GM18861 (cell line): ENCODE data around the gene CTSS.
"Not testable (repeated sequence)": the region's sequence is repeated elsewhere in the genome, so short reads cannot be mapped to it uniquely, and the experiment has no call there.

ENCODE experiments used
- ATAC-seq: cut with Tn5 transposase; IDR thresholded peaks from one replicate; pipeline ENCODE4 v1.9.1; 2021; ENCODE audit not compliant: unreplicated experiment

The CTSS gene

GRCh38 chr1:150765296-150765976, at the start of gene CTSS:
TSS of gene CTSS (minus strand) at chr1:150765778. CDS start at chr1:150764763, 1,015 bp downstream.
- peak; percentile 82 for ATAC-seq

GRCh38 chr1:150813028-150813707, 47.6 kb upstream of the CTSS start:
- ATAC-seq: no peak

GRCh38 chr1:150810958-150811659, 45.5 kb upstream of the CTSS start:
- no peak for ATAC-seq

DNA sequence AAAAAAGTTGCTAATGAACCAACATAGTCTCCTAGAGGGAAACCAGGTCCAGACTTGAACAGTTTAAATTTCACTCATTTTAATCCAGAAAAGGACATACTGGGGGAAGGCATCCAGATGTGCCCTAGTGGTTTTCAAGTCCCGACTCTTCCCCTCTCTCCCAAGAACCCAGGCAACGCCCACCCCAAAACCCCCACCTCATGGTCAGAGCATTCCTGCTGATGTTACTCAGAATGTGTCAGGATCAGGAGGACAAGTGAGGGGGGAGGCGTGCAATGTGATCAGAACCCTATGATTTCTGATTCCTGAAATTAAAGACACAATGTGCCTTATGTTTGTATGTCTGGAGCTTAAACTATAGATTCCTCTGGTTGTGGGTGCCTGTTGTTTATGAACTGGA, 44.1 kb upstream of the CTSS start:
- no peak for ATAC-seq

DNA sequence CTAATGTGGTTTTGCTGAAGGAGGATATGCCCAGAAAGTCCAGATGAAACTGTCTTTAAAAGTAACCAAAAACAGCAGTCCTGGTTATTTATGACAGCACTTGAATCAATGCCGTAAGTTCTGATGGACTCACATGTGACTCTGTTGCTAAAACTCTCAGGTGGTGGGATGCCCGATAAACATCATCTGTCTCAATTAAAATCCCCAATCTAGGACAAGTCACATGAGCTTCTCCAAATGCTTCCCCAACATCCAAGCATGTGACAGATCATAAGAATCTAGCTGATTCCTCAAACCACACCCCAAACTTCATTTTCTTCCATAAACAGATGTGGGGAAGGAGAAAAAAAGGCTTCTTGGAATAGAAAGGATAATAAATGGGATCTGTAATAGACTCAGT, 43.3 kb upstream of the CTSS start:
- no peak for ATAC-seq

- ATAC-seq: no peak
Measured at GRCh38 chr1:150808121-150808520, 42.5 kb upstream of the CTSS start, which contains the start of gene CTSK. TSS of gene CTSK (minus strand) at chr1:150808260. CDS start at chr1:150806805, 1,455 bp downstream.

DNA sequence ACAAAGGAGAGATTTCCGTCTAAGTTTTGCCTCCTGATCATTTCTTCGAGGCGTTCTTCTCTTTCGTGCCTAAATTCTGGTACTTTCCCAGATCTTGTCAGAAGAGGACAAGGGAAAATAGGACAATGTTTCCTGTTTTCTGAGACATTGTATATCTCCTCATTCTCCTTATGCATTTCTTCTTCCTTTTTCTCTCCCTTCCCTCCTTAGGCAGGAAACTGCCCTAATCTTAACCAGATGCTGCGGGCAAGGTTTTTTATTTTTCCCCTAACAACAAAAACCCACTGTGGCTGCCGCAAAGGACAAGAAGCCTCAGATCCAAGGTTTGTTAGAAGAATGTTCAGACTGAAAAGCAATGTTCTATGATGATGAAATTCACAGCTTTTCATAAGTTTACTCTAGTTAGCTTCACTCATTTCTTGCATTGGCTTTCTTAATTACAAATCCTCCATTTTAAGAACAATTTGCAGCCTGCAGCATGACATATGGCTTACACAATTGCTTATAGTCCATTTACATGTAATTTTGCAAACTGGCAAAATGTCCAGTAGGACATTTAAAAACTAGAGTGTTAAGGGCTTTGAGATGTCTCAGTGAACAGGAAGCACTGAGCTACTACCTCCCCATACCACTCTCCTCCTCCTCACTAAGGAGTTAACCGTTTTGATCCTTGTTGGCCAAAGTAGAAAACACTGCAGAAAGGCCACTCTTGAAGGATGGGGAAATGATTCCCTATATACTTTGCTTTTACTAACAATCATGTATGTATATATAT, 41.9 kb upstream of the CTSS start:
- no peak for ATAC-seq

GRCh38 chr1:150805899-150806298, 40.3 kb upstream of the CTSS start:
- no peak for ATAC-seq

DNA sequence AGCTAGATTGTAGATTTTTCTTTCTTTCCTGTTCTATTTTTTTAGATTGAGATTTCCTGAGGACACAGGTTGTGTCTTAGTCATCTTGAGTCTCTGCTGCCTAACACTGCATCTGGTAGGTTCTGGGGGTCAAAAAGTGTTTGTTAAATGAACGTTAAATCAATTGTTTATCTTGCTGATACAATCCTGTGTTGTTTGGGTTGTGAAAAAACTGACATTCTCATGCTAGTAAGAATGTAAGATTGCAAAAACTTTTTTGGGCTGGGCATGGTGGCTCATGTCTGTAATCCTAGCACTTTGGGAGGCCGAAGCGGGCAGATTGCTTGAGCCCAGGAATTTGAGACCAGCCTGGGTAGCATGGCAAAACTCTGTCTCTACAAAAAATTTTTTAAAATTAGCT, 39.1 kb upstream of the CTSS start:
- ATAC-seq: no peak

DNA sequence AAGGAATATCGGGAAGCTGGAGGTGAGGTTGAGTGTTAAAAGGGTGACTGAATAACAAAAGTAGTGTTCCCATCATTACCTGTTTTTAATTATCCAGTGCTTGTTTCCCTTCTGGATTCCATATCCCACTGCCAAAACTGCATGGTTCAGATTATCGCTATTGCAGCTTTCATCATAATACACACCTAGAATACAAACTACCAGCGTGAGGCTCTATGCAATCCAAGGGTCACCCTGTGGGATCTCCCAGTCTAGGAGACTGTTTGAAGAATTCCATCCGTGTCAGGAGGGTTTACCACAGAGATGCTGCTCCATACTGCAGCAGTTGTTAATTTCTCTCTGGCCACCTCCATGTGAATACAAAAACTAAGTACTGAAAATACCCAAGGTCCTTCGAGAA, 33.5 kb upstream of the CTSS start:
- no peak for ATAC-seq

GRCh38 chr1:150798525-150798924, 32.9 kb upstream of the CTSS start:
- ATAC-seq: no peak

DNA sequence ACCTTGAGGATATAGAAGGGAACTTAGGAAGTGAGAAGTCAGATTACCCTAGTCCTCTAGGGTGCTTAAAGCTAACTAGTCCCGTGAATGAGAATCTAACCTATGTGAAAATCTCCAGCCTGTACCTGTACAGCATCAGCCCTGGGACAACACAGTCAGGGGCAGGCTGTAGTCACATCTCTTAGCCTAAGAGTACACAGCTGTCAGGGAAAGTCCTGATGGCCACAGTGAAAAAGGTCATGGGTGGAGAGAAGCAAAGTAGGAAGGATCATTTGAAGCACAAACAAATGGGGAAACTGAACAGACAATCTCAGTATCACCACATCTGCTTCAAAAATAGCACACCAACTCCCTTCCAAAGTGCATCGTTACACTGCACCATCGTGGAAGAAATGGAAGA, 30.8 kb upstream of the CTSS start:
- ATAC-seq: no peak

DNA sequence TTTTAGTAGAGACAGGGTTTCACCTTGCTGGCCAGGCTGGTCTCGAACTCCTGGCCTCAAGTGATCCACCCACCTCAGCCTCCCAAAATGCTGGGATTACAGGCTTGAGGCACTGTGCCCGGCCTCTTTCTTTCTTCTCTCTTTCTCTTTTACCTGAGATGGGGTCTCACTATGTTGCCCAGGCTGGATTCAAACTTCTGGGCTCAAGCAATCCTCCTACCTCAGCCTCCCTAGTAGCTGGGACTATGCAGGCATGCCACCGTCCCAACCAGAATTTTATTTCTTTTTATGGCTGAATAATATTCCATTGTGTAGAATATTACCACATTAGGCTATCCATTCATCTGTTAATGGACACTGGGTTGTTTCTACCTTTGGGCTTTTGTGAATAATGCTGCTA, 28.2 kb upstream of the CTSS start:
- not testable (repeated sequence) for ATAC-seq

DNA sequence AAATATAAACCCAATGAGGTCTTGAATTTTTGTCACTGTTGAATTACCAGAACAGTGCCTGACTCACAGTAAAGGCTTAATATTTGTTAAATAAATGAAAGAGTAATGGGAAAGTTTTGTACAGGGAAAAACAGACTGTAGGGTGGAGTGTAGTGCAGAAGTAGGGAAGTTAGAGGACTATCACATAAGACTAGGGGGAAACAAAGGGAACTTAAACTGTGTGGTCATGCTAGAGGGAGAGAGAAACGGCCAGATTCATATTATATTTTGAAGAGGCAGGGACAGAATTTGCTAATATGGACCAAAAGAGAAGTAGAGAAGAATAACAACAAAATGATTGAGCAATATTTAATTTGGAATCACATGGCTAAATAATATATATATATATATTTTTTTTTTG, 27.6 kb upstream of the CTSS start:
- ATAC-seq: no peak

DNA sequence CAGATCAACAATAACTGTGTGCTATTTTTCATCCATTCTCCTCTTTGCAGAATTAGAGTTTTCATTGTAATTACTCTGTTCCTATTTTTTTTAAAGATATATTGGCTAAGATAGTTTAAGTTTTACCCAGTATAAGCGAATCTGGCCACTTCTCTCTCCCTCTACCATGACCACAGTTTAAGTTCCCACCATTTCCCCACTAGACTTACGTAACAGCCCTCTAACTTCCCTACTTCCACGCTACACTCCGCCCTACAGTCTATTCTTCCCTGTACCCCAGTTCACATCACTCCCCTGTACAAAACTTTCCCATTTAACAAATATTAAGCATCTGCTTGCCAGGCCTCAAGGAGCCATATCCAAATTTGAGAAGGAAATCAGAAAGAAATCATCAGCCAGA, 26.0 kb upstream of the CTSS start:
- no peak for ATAC-seq

- ATAC-seq: no peak
Measured at GRCh38 chr1:150789396-150789795, 23.8 kb upstream of the CTSS start.

DNA sequence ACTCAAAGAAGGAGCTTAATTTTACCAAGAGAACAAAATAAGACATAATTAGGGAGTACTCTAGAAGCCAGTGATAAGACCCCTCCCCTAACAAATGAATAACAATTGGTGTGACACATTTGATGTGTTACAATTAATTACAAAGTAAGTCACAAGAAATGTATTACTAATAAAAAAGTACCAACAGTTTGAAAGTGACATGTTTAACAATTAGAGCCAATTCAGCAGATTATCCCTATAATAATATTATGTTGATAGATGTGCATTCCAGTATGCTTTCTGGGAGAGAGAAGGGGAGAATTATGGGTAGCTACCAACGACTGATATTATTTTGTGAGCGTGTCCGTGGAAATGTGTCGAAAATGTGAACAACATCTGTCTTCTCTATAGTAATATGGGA, 23.4 kb upstream of the CTSS start:
- ATAC-seq: no peak

DNA sequence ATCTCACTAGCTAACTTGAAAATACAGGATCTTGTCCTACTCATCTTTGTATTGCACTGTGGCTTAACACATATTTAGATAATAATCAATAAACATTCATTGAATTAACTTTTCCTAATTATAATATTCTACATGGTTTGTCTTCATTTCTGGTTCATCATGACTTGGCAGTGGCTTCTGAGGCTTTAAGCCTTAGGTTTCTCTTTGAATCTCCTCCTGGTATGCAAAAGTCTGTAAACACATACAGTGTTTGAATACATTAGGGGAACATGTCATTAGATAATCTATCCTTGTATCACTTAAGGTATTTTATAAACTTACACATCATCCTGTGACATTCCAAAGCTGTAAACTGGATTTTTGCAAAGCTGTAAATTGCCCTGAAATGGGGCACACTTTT, 21.9 kb upstream of the CTSS start:
- no peak for ATAC-seq

DNA sequence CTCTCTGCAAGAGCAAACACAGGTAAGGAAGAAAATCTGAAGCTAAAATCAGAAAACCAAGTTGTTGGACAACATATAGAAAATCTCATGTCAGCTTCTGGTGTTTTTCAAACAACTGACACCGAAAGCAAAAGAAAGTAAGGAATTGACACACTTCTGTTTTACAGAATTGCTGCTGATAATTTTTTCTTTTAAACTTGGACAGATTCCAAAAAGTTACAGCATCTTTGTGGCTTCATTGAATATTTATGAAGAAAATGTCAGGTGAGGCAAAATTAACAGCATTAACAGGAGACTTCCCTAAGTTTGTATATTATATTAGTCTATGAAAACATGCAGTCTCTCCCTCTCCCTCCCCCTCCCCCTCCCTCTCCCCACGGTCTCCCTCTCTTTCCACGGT, 14.9 kb upstream of the CTSS start:
- no peak for ATAC-seq

GRCh38 chr1:150778409-150778808, 12.8 kb upstream of the CTSS start:
- no peak for ATAC-seq

GRCh38 chr1:150777544-150777943, 12.0 kb upstream of the CTSS start:
- no peak for ATAC-seq
